Testis (tissue), 3 donors: ENCODE measurements around the gene ZFYVE21. TPM values are rescaled to one million over a fixed set of nuclear protein-coding genes. Genes with fewer than 3 reads are reported as not detected.
A peak's percentile ranks its signal among the peaks of the same experiment; 100 is the strongest.

Source experiments
- DNase-seq: peaks from one replicate; pipeline ENCODE4 v3.0.0-alpha.2; 2019
- H3K27ac ChIP-seq, 2 donors: fragments of 200-600 bp; sonication (generic); one replicate each; pipeline ENCODE4 v1.5.1; 2019
- H3K27me3 ChIP-seq: fragments of 200-600 bp; sonication (generic); one replicate; pipeline ENCODE4 v1.5.1; 2019
- H3K36me3 ChIP-seq: fragments of 200-600 bp; sonication (generic); one replicate; pipeline ENCODE4 v1.5.1; 2017; ENCODE audit warnings: low read depth; ENCODE audit errors: missing control alignments
- H3K4me1 ChIP-seq: fragments of 200-600 bp; sonication (generic); one replicate; pipeline ENCODE4 v1.5.1; 2019
- H3K4me3 ChIP-seq, 2 donors: fragments of 200-600 bp; sonication (generic); one replicate each; pipeline ENCODE4 v1.5.1; 2017 to 2019
- H3K9me3 ChIP-seq: fragments of 200-600 bp; sonication (generic); one replicate; pipeline ENCODE4 v1.5.1; 2017
- CTCF ChIP-seq, 3 experiments: fragments of 450-650 bp in 2 of 3; fragments of 200-600 bp in 1 of 3; sonication (generic) in 1 of 3; IDR thresholded peaks; one replicate each; pipeline ENCODE4 v1.5.1; 2016 to 2019; ENCODE audit warnings: antibody characterized with exemption in 3 of 3, mild to moderate bottlenecking in 2 of 3, moderate library complexity in 1 of 3
- POLR2A ChIP-seq: fragments of 450-650 bp; IDR thresholded peaks from one replicate; pipeline ENCODE4 v1.6.1; 2017; ENCODE audit warnings: antibody characterized with exemption, mild to moderate bottlenecking, moderate library complexity
- WGBS, 2 donors: methylation state at CpG; one replicate each; pipeline ENCODE4 v1.1.5; 2018; 5-methylcytosine and 5-hydroxymethylcytosine counted together
- intact Hi-C: fragments of 100-400 bp; cut with DNase I; formaldehyde crosslinking; loops from one replicate; pipeline ENCODE4 v1.15.1; 2023; ENCODE audit warnings: low total_unique reads
- polyA plus RNA-seq: library from polyadenylated mRNA; stranded (reverse); fragments of 350-450 nt; fragmentation: Illumina TruSeq; extraction: RNeasy Lipid Tissue Mini Kit (QIAGEN cat#74804); gene quantifications from one replicate; pipeline ENCODE4 v1.2.3, GENCODE V29; 2014; ENCODE audit warnings: low read depth, low replicate concordance; ENCODE audit not compliant: insufficient read depth
- total RNA-seq, 2 donors: library from RNA; depleted of rRNA; stranded (reverse); fragments of >200 nt; gene quantifications; one replicate each; pipeline ENCODE4 v1.2.3, GENCODE V29; 2016

ZFYVE21 gene
- total and polyA plus RNA-seq, 3 donors from 2014 or later = 86.4 to 251 (median 194) TPM

DNA sequence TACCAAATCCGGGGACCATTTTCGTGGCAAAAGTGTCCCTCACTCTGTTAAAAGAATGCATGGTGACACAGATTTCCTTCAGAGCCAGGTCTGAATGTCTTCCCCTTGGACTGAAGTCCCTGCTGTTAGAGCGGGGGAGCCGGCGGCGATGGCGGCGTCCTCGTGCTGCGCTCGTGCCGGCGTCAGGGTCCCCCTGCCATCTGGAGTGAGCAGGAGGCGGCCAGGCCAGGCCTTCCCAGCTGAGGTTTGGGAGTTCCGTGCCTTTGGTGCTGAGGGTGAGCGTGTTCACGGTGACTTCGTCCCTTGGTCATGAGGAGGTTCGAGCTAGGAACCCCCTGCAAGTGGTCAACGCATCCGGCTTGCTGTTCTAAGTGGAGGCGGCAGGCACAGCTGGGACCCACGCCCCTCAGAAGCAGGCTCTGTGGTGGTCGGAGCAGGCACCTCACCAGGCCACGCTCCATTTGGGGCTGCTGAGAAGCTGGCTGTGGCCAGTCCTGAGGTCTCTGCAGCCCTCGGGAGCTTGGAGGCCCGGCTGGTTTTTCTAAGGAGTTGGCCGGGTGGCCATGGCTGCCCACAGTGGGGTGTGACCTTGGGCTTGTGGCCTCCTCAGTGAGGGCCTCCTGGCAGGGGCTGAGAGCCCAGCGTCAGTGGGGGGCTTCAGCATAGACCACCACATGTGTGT lies 9.5 kb downstream of the ZFYVE21 start:
- no peak overlapping the region for H3K4me3 ChIP-seq
- DNase-seq = no peak
- H3K27me3 ChIP-seq = no peaks in the 10 kb centered on the region
- no peaks in the 10 kb centered on the region for H3K36me3 ChIP-seq
- no peak for TF ChIP-seq CTCF (IDR thresholded peaks at IDR 0.05)
- TF ChIP-seq POLR2A = no peak
- H3K9me3 ChIP-seq = no peaks in the 10 kb centered on the region
- peak overlapping the region; percentile 77 to 91 for H3K27ac ChIP-seq
- peaks cover 61% of the 10 kb centered on the region for H3K4me1 ChIP-seq
- 75 to 87% methylated on average over 18 to 28 of the region's 29 CpGs for WGBS, 2 donors
- intact Hi-C loops = no loop called here

- Histone ChIP-seq H3K4me3 (no peak overlapping the region), H3K4me1 (peaks cover 68% of the 10 kb centered on the region), H3K36me3 (no peaks in the 10 kb centered on the region), H3K27ac (peak overlapping the region; percentile 3 to 77), H3K27me3 (no peaks in the 10 kb centered on the region), H3K9me3 (no peaks in the 10 kb centered on the region)
- TF ChIP-seq POLR2A (no peak), CTCF (IDR thresholded peaks at IDR 0.05) (no peak)
- intact Hi-C loops = no loop called here
- DNase-seq = no peak
- 78 to 97% methylated on average over 7 to 16 of the region's 16 CpGs for WGBS, 2 donors
Observed at GRCh38 chr14:103725739-103726395, 10.3 kb downstream of the ZFYVE21 start.

- peaks cover 65% of the 10 kb centered on the region for H3K4me1 ChIP-seq
- peak overlapping the region in 1 of 2 donors; percentile 3 for H3K27ac ChIP-seq
- H3K27me3 ChIP-seq = no peaks in the 10 kb centered on the region
- intact Hi-C loops = no loop called here
- no peak for DNase-seq
- WGBS, 2 donors = 87 to 96% methylated on average over 11 to 18 of the region's 18 CpGs
- no peak overlapping the region for H3K4me3 ChIP-seq
- no peaks in the 10 kb centered on the region for H3K9me3 ChIP-seq
- no peak for TF ChIP-seq CTCF (IDR thresholded peaks at IDR 0.05)
- no peak for TF ChIP-seq POLR2A
- H3K36me3 ChIP-seq = no peaks in the 10 kb centered on the region
Observed at GRCh38 chr14:103726474-103726873, 10.9 kb downstream of the ZFYVE21 start.

DNA sequence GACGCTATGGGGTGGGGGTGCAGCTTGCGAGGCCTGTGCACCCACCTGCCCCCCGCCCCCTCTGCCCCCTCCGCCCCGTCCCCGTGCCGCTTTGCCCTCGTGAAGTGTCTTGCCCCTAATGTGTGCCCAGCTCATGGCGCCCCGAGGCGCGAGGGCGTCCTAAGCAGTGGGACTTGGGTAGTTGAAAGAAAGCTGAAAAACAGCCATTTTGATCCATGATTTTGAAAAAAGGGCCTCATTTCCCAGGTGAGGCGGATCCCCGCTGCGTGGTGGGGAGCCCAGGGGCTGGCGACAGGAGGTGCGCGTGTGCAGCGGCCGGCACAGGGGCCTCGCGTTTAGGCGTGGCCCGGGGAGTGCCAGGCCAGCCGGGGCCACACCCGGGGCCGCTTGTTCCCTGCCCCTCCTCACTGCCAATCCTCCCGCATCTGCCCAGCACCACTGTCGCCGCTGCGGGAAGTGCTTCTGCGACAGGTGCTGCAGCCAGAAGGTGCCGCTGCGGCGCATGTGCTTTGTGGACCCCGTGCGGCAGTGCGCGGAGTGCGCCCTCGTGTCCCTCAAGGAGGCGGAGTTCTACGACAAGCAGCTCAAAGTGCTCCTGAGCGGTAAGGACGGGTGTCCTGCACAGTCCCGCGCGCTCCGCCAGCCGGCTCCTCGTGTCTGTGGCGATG lies 11.8 kb downstream of the ZFYVE21 start:
- Histone ChIP-seq H3K9me3 (no peaks in the 10 kb centered on the region), H3K4me3 (peak overlapping the region in 1 of 2 donors; percentile 11), H3K4me1 (peaks cover 59% of the 10 kb centered on the region), H3K27ac (no peak overlapping the region), H3K36me3 (no peaks in the 10 kb centered on the region), H3K27me3 (no peaks in the 10 kb centered on the region)
- 70 to 78% methylated on average over 24 to 53 of the region's 53 CpGs for WGBS, 2 donors
- TF ChIP-seq CTCF (IDR thresholded peaks at IDR 0.05) (no peak), POLR2A (no peak)
- DNase-seq = no peak
- intact Hi-C loops = no loop called here
